GM12892 (cell line): Measurements from ENCODE around the gene RGS17.

Experiments
- POLR2A ChIP-seq: IDR thresholded peaks from 2 replicates; pipeline ENCODE4 v1.6.1; 2011; ENCODE audit warnings: low read depth, low read length, control low read depth
- TAF1 ChIP-seq: IDR thresholded peaks from 2 replicates; pipeline ENCODE4 v1.6.1; 2011; ENCODE audit warnings: low read depth, mild to moderate bottlenecking, control low read depth, low read length, borderline replicate concordance

- TF ChIP-seq TAF1: no peak
- no peak for TF ChIP-seq POLR2A
Observed at GRCh38 chr6:153170511-153170910, 39.4 kb upstream of the RGS17 start.
